GM10847 (cell line): ENCODE results near the gene MAPT.

ENCODE experiments used
- POLR2A ChIP-seq: IDR thresholded peaks from 2 replicates; pipeline ENCODE4 v1.6.1; 2011; ENCODE audit not compliant: insufficient read length; ENCODE audit errors: extremely low read depth

The MAPT gene

GRCh38 chr17:45894022-45894784, at the start of gene MAPT:
TSS of gene MAPT (plus strand) at chr17:45894554. CDS start at chr17:45962338, 67,784 bp downstream.
- no peak for TF ChIP-seq POLR2A

GRCh38 chr17:45844695-45845375, 49.5 kb upstream of the MAPT start, which contains the start of gene SPPL2C:
TSS of gene SPPL2C (plus strand) at chr17:45844881. CDS start at chr17:45844907, 26 bp downstream.
- no peak for TF ChIP-seq POLR2A

GRCh38 chr17:45845376-45846185, 48.8 kb upstream of the MAPT start:
- no peak for TF ChIP-seq POLR2A

GRCh38 chr17:45846223-45846622, 48.1 kb upstream of the MAPT start:
- TF ChIP-seq POLR2A: no peak

- TF ChIP-seq POLR2A: no peak
These were observed 47.7 kb upstream of the MAPT start for GRCh38 chr17:45846646-45847045.

GRCh38 chr17:45847101-45847500, 47.3 kb upstream of the MAPT start:
- no peak for TF ChIP-seq POLR2A

- no peak for TF ChIP-seq POLR2A
These were observed 46.6 kb upstream of the MAPT start for GRCh38 chr17:45847747-45848146.

- no peak for TF ChIP-seq POLR2A
These were observed 45.9 kb upstream of the MAPT start for GRCh38 chr17:45848405-45848804.

- TF ChIP-seq POLR2A: no peak
These were observed 45.4 kb upstream of the MAPT start for GRCh38 chr17:45848868-45849535.

- TF ChIP-seq POLR2A: no peak
These were observed 44.8 kb upstream of the MAPT start for GRCh38 chr17:45849536-45849990.

- TF ChIP-seq POLR2A: no peak
These were observed 44.3 kb upstream of the MAPT start for GRCh38 chr17:45850011-45850410.

- TF ChIP-seq POLR2A: no peak
These were observed 43.9 kb upstream of the MAPT start for GRCh38 chr17:45850468-45850867.

GRCh38 chr17:45851022-45851421, 43.3 kb upstream of the MAPT start:
- TF ChIP-seq POLR2A: no peak

- no peak for TF ChIP-seq POLR2A
These were observed 42.9 kb upstream of the MAPT start for GRCh38 chr17:45851464-45851863.

GRCh38 chr17:45851873-45852272, 42.5 kb upstream of the MAPT start:
- TF ChIP-seq POLR2A: no peak
